PFSK-1 (cell line): ENCODE data around the gene SPTLC2.

Experiments
- FOXP2 ChIP-seq: optimal IDR thresholded peaks from 2 replicates; pipeline ENCODE3; 2011; ENCODE audit warnings: borderline replicate concordance, control low read depth, inconsistent platforms; ENCODE audit not compliant: insufficient read depth; ENCODE audit errors: extremely low read length, extremely low read depth
- POLR2AphosphoS5 ChIP-seq: IDR thresholded peaks from 2 replicates; pipeline ENCODE4 v1.6.1; 2012; ENCODE audit warnings: low read depth, mild to moderate bottlenecking, control low read depth, low read length, moderate library complexity
- REST ChIP-seq, 2 experiments: IDR thresholded peaks; 2 replicates each; pipeline versions ENCODE4 v1.6.1 to v1.8.0; 2011 to 2012; ENCODE audit warnings: low read depth in 2 of 2, low read length in 2 of 2, control low read depth in 1 of 2, inconsistent platforms in 1 of 2, mild to moderate bottlenecking in 1 of 2, moderate library complexity in 1 of 2; ENCODE audit not compliant: insufficient read depth in 1 of 2
- SIN3A ChIP-seq: IDR thresholded peaks from 2 replicates; pipeline ENCODE4 v1.6.1; 2012; ENCODE audit warnings: mild to moderate bottlenecking, low read length, moderate library complexity, borderline replicate concordance; ENCODE audit not compliant: insufficient read depth
- TAF1 ChIP-seq: IDR thresholded peaks from 2 replicates; pipeline ENCODE4 v1.6.1; 2012; ENCODE audit warnings: low read length, control low read depth, borderline replicate concordance; ENCODE audit not compliant: insufficient read depth

The SPTLC2 gene

GRCh38 chr14:77470224-77470870 lies 146.1 kb downstream of the SPTLC2 start:
- TF ChIP-seq REST (IDR thresholded peaks at IDR 0.05; ENCODE audit: insufficient read depth in 1 of 2, low read depth in 2 of 2, low read length in 2 of 2): no peak
- no peak; the same call in 1 of the 2 replicates for TF ChIP-seq POLR2AphosphoS5
- no peak for TF ChIP-seq SIN3A
- no peak for TF ChIP-seq FOXP2
- TF ChIP-seq TAF1: no peak

- TF ChIP-seq POLR2AphosphoS5: 0 out of 2 replicates have a peak, but pooled peaks have one; percentile 4
- no peak for TF ChIP-seq TAF1
- no peak for TF ChIP-seq REST (IDR thresholded peaks at IDR 0.05; ENCODE audit: insufficient read depth in 1 of 2, low read depth in 2 of 2, low read length in 2 of 2)
- no peak for TF ChIP-seq FOXP2
- TF ChIP-seq SIN3A: no peak
Observed at GRCh38 chr14:77469539-77469938, 146.9 kb downstream of the SPTLC2 start.

GRCh38 chr14:77469067-77469505 lies 147.4 kb downstream of the SPTLC2 start:
- TF ChIP-seq SIN3A (no peak), TAF1 (no peak), REST (IDR thresholded peaks at IDR 0.05; ENCODE audit: insufficient read depth in 1 of 2, low read depth in 2 of 2, low read length in 2 of 2) (no peak), POLR2AphosphoS5 (no peak), FOXP2 (no peak)

- TF ChIP-seq TAF1 (no peak), REST (IDR thresholded peaks at IDR 0.05; ENCODE audit: insufficient read depth in 1 of 2, low read depth in 2 of 2, low read length in 2 of 2) (no peak), FOXP2 (no peak), SIN3A (no peak), POLR2AphosphoS5 (no peak)
Observed at GRCh38 chr14:77467801-77468200, 148.6 kb downstream of the SPTLC2 start.

GRCh38 chr14:77459072-77459723 lies 157.2 kb downstream of the SPTLC2 start:
- no peak for TF ChIP-seq SIN3A
- no peak for TF ChIP-seq FOXP2
- no peak for TF ChIP-seq TAF1
- no peak for TF ChIP-seq REST (IDR thresholded peaks at IDR 0.05; ENCODE audit: insufficient read depth in 1 of 2, low read depth in 2 of 2, low read length in 2 of 2)
- no peak for TF ChIP-seq POLR2AphosphoS5
